ENCODE data around the gene COG5.
"Not testable (repeated sequence)": the region's sequence is repeated elsewhere in the genome, so short reads cannot be mapped to it uniquely, and the experiment has no call there.

Gene COG5

GRCh38 chr7:107172276-107173032 lies 391.3 kb downstream of the COG5 start:
- no peak for DNase-seq

- no peak for DNase-seq
These were observed 392.2 kb downstream of the COG5 start for GRCh38 chr7:107171496-107171895.

GRCh38 chr7:107170051-107170915 lies 393.4 kb downstream of the COG5 start:
- DNase-seq: no peak

- DNase-seq: peak; percentile 73 to 74
These were observed 394.3 kb downstream of the COG5 start for GRCh38 chr7:107169120-107170050.

- peak; percentile 92 to 99 for DNase-seq
These were observed 395.2 kb downstream of the COG5 start, which contains the start of gene HBP1 for GRCh38 chr7:107168233-107169119. Gene HBP1, plus strand, starts transcription at chr7:107169003. Its CDS starts 10,891 bp downstream, at chr7:107179894.

GRCh38 chr7:107167483-107168232 lies 396.1 kb downstream of the COG5 start:
- peak; percentile 49 to 73 for DNase-seq

GRCh38 chr7:107166736-107167426 lies 396.8 kb downstream of the COG5 start:
- no peak for DNase-seq

- no peak for DNase-seq
These were observed 398.4 kb downstream of the COG5 start for GRCh38 chr7:107165341-107165740.

- no peak for DNase-seq
These were observed 399.6 kb downstream of the COG5 start for GRCh38 chr7:107164092-107164491.

GRCh38 chr7:107162475-107162874 lies 401.2 kb downstream of the COG5 start:
- no peak for DNase-seq

- no peak for DNase-seq
These were observed 402.3 kb downstream of the COG5 start for GRCh38 chr7:107161415-107161814.

GRCh38 chr7:107160389-107160788 lies 403.3 kb downstream of the COG5 start:
- no peak for DNase-seq

GRCh38 chr7:107158028-107158427 lies 405.7 kb downstream of the COG5 start:
- no peak for DNase-seq

GRCh38 chr7:107157091-107157490 lies 406.6 kb downstream of the COG5 start:
- no peak for DNase-seq

GRCh38 chr7:107155726-107156125 lies 408.0 kb downstream of the COG5 start:
- not testable (repeated sequence) for DNase-seq

- no peak for DNase-seq
These were observed 408.9 kb downstream of the COG5 start for GRCh38 chr7:107154826-107155225.

GRCh38 chr7:107152011-107152410 lies 411.7 kb downstream of the COG5 start:
- DNase-seq: no peak
